H9 (cell line): ENCODE measurements around the gene AK5. TPM values are rescaled to one million over a fixed set of nuclear protein-coding genes. Genes with fewer than 3 reads are reported as not detected.

Experiments used
- DNase-seq: peaks from one replicate; pipeline ENCODE4 v3.0.0-alpha.2; 2017
- H2AFZ ChIP-seq: one replicate; pipeline ENCODE4 v1.6.1; 2013; ENCODE audit warnings: mild to moderate bottlenecking, low read length, control low read depth, moderate library complexity
- H2AK5ac ChIP-seq: 2 replicates; pipeline ENCODE4 v1.6.1; 2013; ENCODE audit warnings: low read length, control low read depth, mixed read lengths; ENCODE audit not compliant: insufficient read length
- H2BK120ac ChIP-seq: one replicate; pipeline ENCODE4 v1.6.1; 2013; ENCODE audit warnings: low read depth, mild to moderate bottlenecking, low read length, control low read depth, inconsistent platforms; ENCODE audit not compliant: poor library complexity, severe bottlenecking
- H2BK12ac ChIP-seq: 2 replicates; pipeline ENCODE4 v1.6.1; 2013; ENCODE audit warnings: low read length, control low read depth, mixed read lengths, low read depth; ENCODE audit not compliant: insufficient read length
- H2BK15ac ChIP-seq: 2 replicates; pipeline ENCODE4 v1.6.1; 2013; ENCODE audit warnings: low read depth, low read length, control low read depth
- H2BK20ac ChIP-seq: one replicate; pipeline ENCODE4 v1.6.1; 2013; ENCODE audit warnings: low read depth, mild to moderate bottlenecking, low read length, control low read depth, inconsistent platforms; ENCODE audit not compliant: poor library complexity, severe bottlenecking
- H2BK5ac ChIP-seq: 2 replicates; pipeline ENCODE4 v1.6.1; 2013; ENCODE audit warnings: low read length, control low read depth, mixed read lengths; ENCODE audit not compliant: insufficient read length
- H3K14ac ChIP-seq: 2 replicates; pipeline ENCODE4 v1.6.1; 2013; ENCODE audit warnings: low read length, control low read depth; ENCODE audit not compliant: insufficient read depth
- H3K18ac ChIP-seq: 2 replicates; pipeline ENCODE4 v1.6.1; 2013; ENCODE audit warnings: low read depth, mild to moderate bottlenecking, mixed read lengths, low read length, control low read depth; ENCODE audit not compliant: insufficient read length
- H3K23ac ChIP-seq: 2 replicates; pipeline ENCODE4 v1.6.1; 2013; ENCODE audit warnings: low read length, control low read depth, mixed read lengths, low read depth; ENCODE audit not compliant: insufficient read length
- H3K23me2 ChIP-seq: 2 replicates; pipeline ENCODE4 v1.6.1; 2013; ENCODE audit warnings: low read depth, mild to moderate bottlenecking, mixed read lengths, low read length, control low read depth; ENCODE audit not compliant: insufficient read length, poor library complexity, severe bottlenecking
- H3K27ac ChIP-seq: 2 replicates; pipeline ENCODE4 v1.5.1; 2013; ENCODE audit warnings: low read length, control low read depth, mixed read lengths, low read depth; ENCODE audit not compliant: insufficient read length
- H3K27me3 ChIP-seq: 2 replicates; pipeline ENCODE4 v1.6.1; 2013; ENCODE audit warnings: low read length, control low read depth, inconsistent platforms; ENCODE audit not compliant: insufficient read depth
- H3K4ac ChIP-seq: 2 replicates; pipeline ENCODE4 v1.6.1; 2013; ENCODE audit warnings: low read depth, mild to moderate bottlenecking, control low read depth, inconsistent platforms, low read length, moderate library complexity
- H3K4me1 ChIP-seq: 2 replicates; pipeline ENCODE4 v1.6.1; 2013; ENCODE audit warnings: low read length, control low read depth, inconsistent platforms; ENCODE audit not compliant: insufficient read depth
- H3K4me2 ChIP-seq: 2 replicates; pipeline ENCODE4 v1.6.1; 2013; ENCODE audit warnings: low read length, control low read depth, mixed read lengths; ENCODE audit not compliant: insufficient read length, insufficient read depth
- H3K56ac ChIP-seq: 2 replicates; pipeline ENCODE4 v1.6.1; 2013; ENCODE audit warnings: low read depth, mild to moderate bottlenecking, mixed read lengths, low read length, control low read depth; ENCODE audit not compliant: insufficient read length
- H3K79me1 ChIP-seq: 2 replicates; pipeline ENCODE4 v1.6.1; 2013; ENCODE audit warnings: low read depth, mild to moderate bottlenecking, moderate library complexity, low read length, control low read depth, inconsistent platforms; ENCODE audit not compliant: insufficient read depth, poor library complexity, severe bottlenecking
- H3K79me2 ChIP-seq: 2 replicates; pipeline ENCODE4 v1.6.1; 2013; ENCODE audit warnings: low read length, control low read depth, inconsistent platforms; ENCODE audit not compliant: insufficient read depth
- H3K9ac ChIP-seq: 2 replicates; pipeline ENCODE4 v1.6.1; 2013; ENCODE audit warnings: low read length, control low read depth, mixed read lengths; ENCODE audit not compliant: insufficient read length; ENCODE audit errors: extremely low read depth
- H3K9me3 ChIP-seq: one replicate; pipeline ENCODE4 v1.6.1; 2013; ENCODE audit warnings: low read depth, low read length, inconsistent platforms; ENCODE audit not compliant: control insufficient read depth
- H3T11ph ChIP-seq: one replicate; pipeline ENCODE4 v1.6.1; 2013; ENCODE audit warnings: mild to moderate bottlenecking, low read length, control low read depth, inconsistent platforms
- H4K20me1 ChIP-seq: one replicate; pipeline ENCODE4 v1.6.1; 2013; ENCODE audit not compliant: control insufficient read depth, insufficient read length, insufficient read depth
- H4K5ac ChIP-seq: 2 replicates; pipeline ENCODE4 v1.6.1; 2013; ENCODE audit warnings: low read depth, mild to moderate bottlenecking, mixed read lengths, low read length, control low read depth; ENCODE audit not compliant: insufficient read length
- H4K8ac ChIP-seq: replicated peaks from 2 replicates; pipeline ENCODE4 v1.6.1; 2013; ENCODE audit warnings: low read length, control low read depth, mixed read lengths, low read depth; ENCODE audit not compliant: insufficient read length
- H4K91ac ChIP-seq: 2 replicates; pipeline ENCODE4 v1.6.1; 2013; ENCODE audit warnings: low read depth, mild to moderate bottlenecking, moderate library complexity, mixed read lengths, low read length, control low read depth; ENCODE audit not compliant: insufficient read length
- H3K27ac Mint-ChIP-seq, 3 experiments: 2 replicates in 2 of 3; 3 replicates in 1 of 3; pipeline ENCODE4 v1.8.0; 2020 to 2021; ENCODE audit warnings: mixed read lengths in 3 of 3, mild to moderate bottlenecking in 1 of 3, moderate library complexity in 1 of 3
- H3K27me3 Mint-ChIP-seq: 2 replicates; pipeline ENCODE4 v1.8.0; 2021; ENCODE audit warnings: low read depth, mild to moderate bottlenecking, moderate library complexity, mixed read lengths
- H3K36me3 Mint-ChIP-seq, 3 experiments: 2 replicates in 2 of 3; 3 replicates in 1 of 3; pipeline ENCODE4 v1.8.0; 2020 to 2021; ENCODE audit warnings: low read depth in 3 of 3, mixed read lengths in 3 of 3; ENCODE audit not compliant: insufficient read depth in 1 of 3
- H3K4me1 Mint-ChIP-seq, 2 experiments: 2 replicates each; pipeline ENCODE4 v1.8.0; 2020; ENCODE audit warnings: mixed read lengths in 2 of 2
- H3K4me3 Mint-ChIP-seq, 2 experiments: 2 replicates in 1 of 2; 3 replicates in 1 of 2; pipeline ENCODE4 v1.8.0; 2020 to 2021; ENCODE audit warnings: mild to moderate bottlenecking in 2 of 2, mixed read lengths in 2 of 2, moderate library complexity in 1 of 2
- H3K9me3 Mint-ChIP-seq, 2 experiments: 2 replicates in 1 of 2; 3 replicates in 1 of 2; pipeline ENCODE4 v1.8.0; 2020; ENCODE audit warnings: mild to moderate bottlenecking in 2 of 2, mixed read lengths in 2 of 2, moderate library complexity in 1 of 2
- WGBS: extraction: QIAGEN DNeasy Blood & Tissue Kit; methylation state at CpG from one replicate; pipeline ENCODE4 v1.1.7; 2013; ENCODE audit warnings: missing lambda C conversion rate, low lambda C conversion rate, mixed read lengths; ENCODE audit not compliant: insufficient read length; ENCODE audit errors: extremely low coverage; 5-methylcytosine and 5-hydroxymethylcytosine counted together
- total RNA-seq: library from RNA; stranded (reverse); gene quantifications from 2 replicates; pipeline ENCODE4 v1.2.1, GENCODE V29; 2021
- TF ChIP-seq, protein P1 (sequence below): fragments of 200-600 bp; sonication (generic); conservative IDR thresholded peaks from 3 replicates; pipeline ENCODE4 v1.8.0; 2021; ENCODE audit warnings: antibody characterized with exemption, mild to moderate bottlenecking

Gene AK5
- total RNA-seq, 1 experiment from 2014 or later: 2.5 TPM

DNA sequence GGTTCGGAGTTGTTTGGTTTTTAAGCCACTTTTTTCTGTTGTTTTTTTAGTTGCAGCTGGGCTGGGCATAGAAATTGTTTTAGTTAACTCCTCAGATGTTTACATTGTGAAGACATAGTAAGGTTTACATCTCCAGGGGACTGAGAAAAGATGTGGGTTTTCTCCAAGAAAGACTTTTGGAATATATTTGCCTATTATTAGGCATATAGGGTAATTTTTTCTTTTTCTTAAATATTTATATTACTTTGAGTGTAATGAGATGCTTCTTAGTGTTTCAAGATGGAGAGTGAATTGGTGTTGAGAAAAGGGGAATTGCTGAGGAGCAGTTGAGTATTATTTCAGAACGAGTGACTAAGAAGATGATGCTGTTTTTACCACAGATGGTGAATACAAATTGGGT is 36.0 kb upstream of the AK5 start:
- WGBS: no CpG with 5 or more reads among the region's 2 CpGs
- no peaks in the 10 kb centered on the region for H3K27me3 ChIP-seq
- no peak for DNase-seq

More for the DNA sequence above, 36.0 kb upstream of the AK5 start:
- Histone ChIP-seq H3K56ac (no peak overlapping the region), H2BK12ac (no peak overlapping the region), H3K9me3 (no peaks in the 10 kb centered on the region), H2BK20ac (no peak overlapping the region), H3K4me2 (no peak overlapping the region), H3T11ph (no peak overlapping the region), H3K18ac (no peak overlapping the region), H3K4ac (no peak overlapping the region), H3K23ac (no peak overlapping the region), H2BK5ac (no peak overlapping the region), H4K8ac (no peak overlapping the region), H4K5ac (no peak overlapping the region), H3K4me1 (no peaks in the 10 kb centered on the region), H3K14ac (no peak overlapping the region), H3K79me1 (no peaks in the 10 kb centered on the region), H3K79me2 (no peaks in the 10 kb centered on the region), H2BK15ac (no peak overlapping the region), H4K91ac (no peak overlapping the region), H2AFZ (no peak overlapping the region), H4K20me1 (no peaks in the 10 kb centered on the region), H2AK5ac (no peak overlapping the region), H2BK120ac (no peak overlapping the region), H3K9ac (no peak overlapping the region), H3K23me2 (no peaks in the 10 kb centered on the region), H3K27ac (no peak overlapping the region)
- Mint-ChIP-seq H3K4me3 (no peak overlapping the region), H3K36me3 (peaks cover 2 to 24% (median 12%) of the 10 kb centered on the region in 3 experiments), H3K4me1 (no peaks in the 10 kb centered on the region), H3K27me3 (no peaks in the 10 kb centered on the region), H3K9me3 (peaks cover 18 to 32% of the 10 kb centered on the region in 2 experiments), H3K27ac (no peak overlapping the region)
- TF ChIP-seq, protein P1, sequence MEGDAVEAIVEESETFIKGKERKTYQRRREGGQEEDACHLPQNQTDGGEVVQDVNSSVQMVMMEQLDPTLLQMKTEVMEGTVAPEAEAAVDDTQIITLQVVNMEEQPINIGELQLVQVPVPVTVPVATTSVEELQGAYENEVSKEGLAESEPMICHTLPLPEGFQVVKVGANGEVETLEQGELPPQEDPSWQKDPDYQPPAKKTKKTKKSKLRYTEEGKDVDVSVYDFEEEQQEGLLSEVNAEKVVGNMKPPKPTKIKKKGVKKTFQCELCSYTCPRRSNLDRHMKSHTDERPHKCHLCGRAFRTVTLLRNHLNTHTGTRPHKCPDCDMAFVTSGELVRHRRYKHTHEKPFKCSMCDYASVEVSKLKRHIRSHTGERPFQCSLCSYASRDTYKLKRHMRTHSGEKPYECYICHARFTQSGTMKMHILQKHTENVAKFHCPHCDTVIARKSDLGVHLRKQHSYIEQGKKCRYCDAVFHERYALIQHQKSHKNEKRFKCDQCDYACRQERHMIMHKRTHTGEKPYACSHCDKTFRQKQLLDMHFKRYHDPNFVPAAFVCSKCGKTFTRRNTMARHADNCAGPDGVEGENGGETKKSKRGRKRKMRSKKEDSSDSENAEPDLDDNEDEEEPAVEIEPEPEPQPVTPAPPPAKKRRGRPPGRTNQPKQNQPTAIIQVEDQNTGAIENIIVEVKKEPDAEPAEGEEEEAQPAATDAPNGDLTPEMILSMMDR: no peak
